ENCODE measurements around the gene ATP8B4. TPM values are rescaled to one million over a fixed set of nuclear protein-coding genes. Genes with fewer than 3 reads are reported as not detected.
"Not testable (repeated sequence)": the region's sequence is repeated elsewhere in the genome, so short reads cannot be mapped to it uniquely, and the experiment has no call there.

Gene ATP8B4
- total and polyA plus RNA-seq, 4 donors = 3.6 to 37.1 (median 6.3) TPM

DNA sequence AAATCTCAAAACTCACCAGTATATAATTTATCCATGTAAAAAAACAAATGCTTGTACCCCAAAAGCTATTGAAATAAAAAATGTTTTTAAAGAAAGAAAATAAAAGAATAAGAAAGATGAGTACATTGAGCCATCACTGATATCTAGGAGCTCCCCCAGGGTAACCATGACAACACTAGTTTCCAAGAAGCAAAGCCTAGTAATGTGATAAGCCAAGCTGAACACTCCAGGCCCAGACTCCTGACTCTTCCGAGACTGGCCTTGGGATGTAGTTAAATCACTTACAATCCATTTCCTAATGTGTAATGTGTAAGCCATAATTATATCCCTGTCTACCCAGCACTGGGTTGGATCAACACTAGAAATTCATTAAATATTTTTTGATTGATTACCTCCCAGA, 21.1 kb upstream of the ATP8B4 start:
- no CpG with 5 or more reads among the region's 1 CpG for WGBS (ENCODE audit: insufficient coverage)
- no peaks in the 10 kb centered on the region for H3K9me3 ChIP-seq (ENCODE audit: control insufficient read depth, insufficient read depth, low read length)

DNA sequence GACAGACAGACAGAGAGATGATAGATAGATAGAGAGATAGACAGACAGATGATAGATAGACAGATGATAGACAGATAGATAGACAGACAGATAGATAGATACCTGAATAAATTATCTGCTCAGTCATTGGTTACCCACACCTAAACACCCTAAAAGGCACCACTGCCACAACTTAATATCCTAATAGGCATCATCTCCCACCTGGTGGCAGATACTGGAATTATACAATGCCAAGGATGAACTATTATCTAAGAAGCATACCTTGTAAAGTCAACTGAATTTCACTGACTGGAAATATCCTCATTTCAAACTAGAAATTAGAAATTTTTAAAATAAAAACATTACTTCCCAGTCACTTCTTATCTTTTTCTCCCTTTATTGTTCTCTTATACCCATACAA, 19.4 kb upstream of the ATP8B4 start:
- Histone ChIP-seq H3K27ac (ENCODE audit: low read depth, low read length) (no peak overlapping the region), H3K4me3 (ENCODE audit: low read depth, low read length) (no peak overlapping the region), H3K4me1 (ENCODE audit: control insufficient read depth, insufficient read depth, low read length) (no peaks in the 10 kb centered on the region), H3K9me3 (ENCODE audit: control insufficient read depth, insufficient read depth, low read length) (no peaks in the 10 kb centered on the region), H3K27me3 (ENCODE audit: control insufficient read depth, insufficient read depth, low read length) (no peaks in the 10 kb centered on the region), H3K36me3 (ENCODE audit: control insufficient read depth, insufficient read depth, low read length) (no peaks in the 10 kb centered on the region)
- DNase-seq (ENCODE audit: low read depth in 4 of 6, low spot score in 6 of 6) = peak in 1 of 6 donors; percentile 32

More for the DNA sequence above, 21.1 kb upstream of the ATP8B4 start:
- peak in 2 of 6 donors; percentile 37 to 66 for DNase-seq (ENCODE audit: low read depth in 4 of 6, low spot score in 6 of 6)
- H3K4me1 ChIP-seq (ENCODE audit: control insufficient read depth, insufficient read depth, low read length) = no peaks in the 10 kb centered on the region
- no peaks in the 10 kb centered on the region for H3K36me3 ChIP-seq (ENCODE audit: control insufficient read depth, insufficient read depth, low read length)
- H3K27ac ChIP-seq (ENCODE audit: low read depth, low read length) = no peak overlapping the region
- H3K4me3 ChIP-seq (ENCODE audit: low read depth, low read length) = no peak overlapping the region
- no peaks in the 10 kb centered on the region for H3K27me3 ChIP-seq (ENCODE audit: control insufficient read depth, insufficient read depth, low read length)

GRCh38 chr15:50137893-50138292, 18.9 kb upstream of the ATP8B4 start:
- H3K4me3 ChIP-seq (ENCODE audit: low read depth, low read length) = no peak overlapping the region
- no peaks in the 10 kb centered on the region for H3K27me3 ChIP-seq (ENCODE audit: control insufficient read depth, insufficient read depth, low read length)
- no peaks in the 10 kb centered on the region for H3K4me1 ChIP-seq (ENCODE audit: control insufficient read depth, insufficient read depth, low read length)
- H3K9me3 ChIP-seq (ENCODE audit: control insufficient read depth, insufficient read depth, low read length) = no peaks in the 10 kb centered on the region
- no peaks in the 10 kb centered on the region for H3K36me3 ChIP-seq (ENCODE audit: control insufficient read depth, insufficient read depth, low read length)
- DNase-seq (ENCODE audit: low read depth in 4 of 6, low spot score in 6 of 6) = no peak
- H3K27ac ChIP-seq (ENCODE audit: low read depth, low read length) = no peak overlapping the region
- 100% methylated on average over 1 of the region's 2 CpGs for WGBS (ENCODE audit: insufficient coverage)

- no peak overlapping the region for H3K27ac ChIP-seq (ENCODE audit: low read depth, low read length)
- H3K9me3 ChIP-seq (ENCODE audit: control insufficient read depth, insufficient read depth, low read length) = no peaks in the 10 kb centered on the region
- H3K27me3 ChIP-seq (ENCODE audit: control insufficient read depth, insufficient read depth, low read length) = no peaks in the 10 kb centered on the region
- 90% methylated on average over 4 of the region's 7 CpGs for WGBS (ENCODE audit: insufficient coverage)
- DNase-seq (ENCODE audit: low read depth in 4 of 6, low spot score in 6 of 6) = no peak
- H3K36me3 ChIP-seq (ENCODE audit: control insufficient read depth, insufficient read depth, low read length) = no peaks in the 10 kb centered on the region
- H3K4me3 ChIP-seq (ENCODE audit: low read depth, low read length) = no peak overlapping the region
- H3K4me1 ChIP-seq (ENCODE audit: control insufficient read depth, insufficient read depth, low read length) = no peaks in the 10 kb centered on the region
Measured at GRCh38 chr15:50137330-50137761, 18.3 kb upstream of the ATP8B4 start.

DNA sequence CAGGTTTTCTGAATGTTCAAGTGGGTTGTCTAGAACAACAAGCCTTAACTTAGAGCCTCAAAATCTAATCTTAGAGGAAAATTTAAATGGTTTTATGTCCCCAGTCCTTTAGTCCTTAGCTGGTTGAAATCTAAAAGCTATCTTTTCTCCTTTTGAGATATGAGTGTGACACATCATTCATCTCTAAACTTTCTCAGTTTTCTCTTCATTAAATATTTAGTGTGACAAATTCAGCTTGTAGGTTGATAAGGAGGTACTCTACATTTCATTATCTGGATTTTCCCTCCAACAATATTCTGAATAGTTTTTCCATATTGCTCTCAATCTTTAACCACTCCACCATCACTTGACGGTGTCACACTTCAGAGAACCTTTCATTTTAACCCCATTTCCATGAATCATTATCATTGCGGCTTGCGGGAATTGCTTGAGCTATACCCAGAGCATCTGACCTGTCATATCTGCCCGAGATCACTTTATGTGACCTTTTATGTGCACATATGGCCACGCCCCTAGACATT, 16.1 kb upstream of the ATP8B4 start:
- 94% methylated on average over 5 of the region's 5 CpGs for WGBS (ENCODE audit: insufficient coverage)
- H3K27ac ChIP-seq (ENCODE audit: low read depth, low read length) = no peak overlapping the region

GRCh38 chr15:50134524-50135024, 15.5 kb upstream of the ATP8B4 start:
- no peak overlapping the region for H3K27ac ChIP-seq (ENCODE audit: low read depth, low read length)
- no peaks in the 10 kb centered on the region for H3K27me3 ChIP-seq (ENCODE audit: control insufficient read depth, insufficient read depth, low read length)
- H3K36me3 ChIP-seq (ENCODE audit: control insufficient read depth, insufficient read depth, low read length) = no peaks in the 10 kb centered on the region
- H3K9me3 ChIP-seq (ENCODE audit: control insufficient read depth, insufficient read depth, low read length) = no peaks in the 10 kb centered on the region
- WGBS (ENCODE audit: insufficient coverage) = 100% methylated on average over 1 of the region's 2 CpGs
- H3K4me3 ChIP-seq (ENCODE audit: low read depth, low read length) = no peak overlapping the region
- DNase-seq (ENCODE audit: low read depth in 4 of 6, low spot score in 6 of 6) = no peak
- H3K4me1 ChIP-seq (ENCODE audit: control insufficient read depth, insufficient read depth, low read length) = no peaks in the 10 kb centered on the region

More for the DNA sequence above, 16.1 kb upstream of the ATP8B4 start:
- no peak overlapping the region for H3K4me3 ChIP-seq (ENCODE audit: low read depth, low read length)
- no peaks in the 10 kb centered on the region for H3K27me3 ChIP-seq (ENCODE audit: control insufficient read depth, insufficient read depth, low read length)
- no peaks in the 10 kb centered on the region for H3K4me1 ChIP-seq (ENCODE audit: control insufficient read depth, insufficient read depth, low read length)
- H3K36me3 ChIP-seq (ENCODE audit: control insufficient read depth, insufficient read depth, low read length) = no peaks in the 10 kb centered on the region
- H3K9me3 ChIP-seq (ENCODE audit: control insufficient read depth, insufficient read depth, low read length) = no peaks in the 10 kb centered on the region
- no peak for DNase-seq (ENCODE audit: low read depth in 4 of 6, low spot score in 6 of 6)

DNA sequence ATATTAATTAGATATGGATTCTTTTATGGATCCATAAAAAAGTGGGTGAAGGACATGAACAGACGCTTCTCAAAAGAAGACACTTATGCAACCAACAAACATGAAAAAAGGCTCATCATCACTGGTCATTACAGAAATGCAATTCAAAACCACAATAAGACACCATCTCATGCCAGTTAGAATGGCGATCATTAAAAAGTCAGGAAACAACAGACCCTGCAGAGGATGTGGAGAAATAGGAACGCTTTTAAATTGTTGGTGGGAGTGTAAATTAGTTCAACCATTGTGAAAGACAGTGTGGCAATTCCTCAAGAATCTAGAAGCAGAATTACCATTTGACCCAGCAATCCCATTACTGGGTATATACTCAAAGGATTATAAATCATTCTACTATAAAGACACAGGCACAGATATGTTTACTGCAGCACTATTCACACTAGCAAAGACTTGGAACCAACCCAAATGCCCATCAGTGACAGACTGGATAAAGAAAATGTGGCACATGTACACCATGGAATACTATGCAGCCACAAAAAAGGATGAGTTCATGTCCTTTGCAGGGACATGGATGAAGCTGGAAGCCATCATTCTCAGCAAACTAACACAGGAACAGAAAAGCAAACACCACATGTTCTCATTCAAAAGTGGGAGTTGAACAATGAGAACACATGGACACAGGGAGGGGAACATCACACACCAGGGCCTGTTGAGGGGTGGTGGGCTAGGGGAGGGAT, 13.4 kb upstream of the ATP8B4 start:
- H3K4me3 ChIP-seq (ENCODE audit: low read depth, low read length); H3K9me3 ChIP-seq (ENCODE audit: control insufficient read depth, insufficient read depth, low read length); H3K4me1 ChIP-seq (ENCODE audit: control insufficient read depth, insufficient read depth, low read length); DNase-seq (ENCODE audit: low read depth in 4 of 6, low spot score in 6 of 6); H3K27ac ChIP-seq (ENCODE audit: low read depth, low read length); H3K36me3 ChIP-seq (ENCODE audit: control insufficient read depth, insufficient read depth, low read length); H3K27me3 ChIP-seq (ENCODE audit: control insufficient read depth, insufficient read depth, low read length): not testable (repeated sequence)
- WGBS (ENCODE audit: insufficient coverage) = no CpG with 5 or more reads among the region's 3 CpGs

DNA sequence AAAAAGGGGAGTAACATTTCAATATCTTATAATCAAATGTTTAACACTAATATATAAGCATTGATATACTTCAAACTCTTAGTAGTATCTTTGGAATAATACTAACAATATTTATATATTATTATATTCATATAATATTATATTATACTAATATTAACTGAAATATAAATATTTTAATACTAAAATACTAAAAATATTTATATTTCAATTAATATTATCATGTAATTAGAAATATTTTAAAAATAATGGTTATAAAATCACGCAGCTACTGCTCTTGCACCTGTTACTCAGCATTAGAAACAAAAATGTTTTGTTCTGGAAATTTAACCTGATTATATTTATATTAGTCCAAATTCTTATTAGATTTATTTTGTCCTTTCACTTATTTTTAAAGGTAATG, 12.6 kb upstream of the ATP8B4 start:
- Histone ChIP-seq H3K4me1 (ENCODE audit: control insufficient read depth, insufficient read depth, low read length) (no peaks in the 10 kb centered on the region), H3K36me3 (ENCODE audit: control insufficient read depth, insufficient read depth, low read length) (no peaks in the 10 kb centered on the region), H3K27me3 (ENCODE audit: control insufficient read depth, insufficient read depth, low read length) (no peaks in the 10 kb centered on the region), H3K27ac (ENCODE audit: low read depth, low read length) (no peak overlapping the region), H3K4me3 (ENCODE audit: low read depth, low read length) (no peak overlapping the region), H3K9me3 (ENCODE audit: control insufficient read depth, insufficient read depth, low read length) (no peaks in the 10 kb centered on the region)
- DNase-seq (ENCODE audit: low read depth in 4 of 6, low spot score in 6 of 6) = no peak
- no CpG with 5 or more reads among the region's 1 CpG for WGBS (ENCODE audit: insufficient coverage)

- Histone ChIP-seq H3K27me3 (ENCODE audit: control insufficient read depth, insufficient read depth, low read length) (no peaks in the 10 kb centered on the region), H3K4me3 (ENCODE audit: low read depth, low read length) (no peak overlapping the region), H3K27ac (ENCODE audit: low read depth, low read length) (no peak overlapping the region), H3K4me1 (ENCODE audit: control insufficient read depth, insufficient read depth, low read length) (no peaks in the 10 kb centered on the region), H3K36me3 (ENCODE audit: control insufficient read depth, insufficient read depth, low read length) (no peaks in the 10 kb centered on the region), H3K9me3 (ENCODE audit: control insufficient read depth, insufficient read depth, low read length) (no peaks in the 10 kb centered on the region)
- no peak for DNase-seq (ENCODE audit: low read depth in 4 of 6, low spot score in 6 of 6)
Measured at GRCh38 chr15:50128266-50128665, 9.2 kb upstream of the ATP8B4 start.

DNA sequence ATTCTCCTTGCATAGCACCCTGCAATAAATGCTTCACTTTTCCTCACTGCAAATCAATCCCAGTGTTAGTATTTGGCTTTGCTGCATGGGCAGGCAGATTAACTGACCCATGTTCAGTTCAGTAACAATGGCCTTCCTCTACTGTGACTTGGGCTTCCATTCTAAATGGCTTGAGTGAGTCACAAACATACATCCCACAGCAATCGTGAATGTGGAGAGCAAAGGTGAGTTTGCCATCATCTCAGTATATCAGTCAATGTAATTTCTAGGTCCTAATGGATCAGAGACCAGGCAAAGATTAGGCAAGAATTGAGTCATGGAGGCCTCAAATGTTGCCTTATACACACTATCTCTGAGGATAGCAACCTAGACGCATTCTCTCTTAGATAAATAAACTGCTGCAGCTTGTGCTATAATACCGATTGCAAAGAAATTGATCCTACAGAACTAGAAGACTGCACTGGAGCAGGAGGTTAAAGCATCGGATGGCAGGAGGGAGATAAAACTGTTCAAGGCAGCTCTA, 8.3 kb upstream of the ATP8B4 start:
- H3K4me3 ChIP-seq (ENCODE audit: low read depth, low read length) = no peak overlapping the region
- 100% methylated on average over 2 of the region's 4 CpGs for WGBS (ENCODE audit: insufficient coverage)
- H3K9me3 ChIP-seq (ENCODE audit: control insufficient read depth, insufficient read depth, low read length) = no peaks in the 10 kb centered on the region
- H3K27me3 ChIP-seq (ENCODE audit: control insufficient read depth, insufficient read depth, low read length) = no peaks in the 10 kb centered on the region
- no peak for DNase-seq (ENCODE audit: low read depth in 4 of 6, low spot score in 6 of 6)
- H3K36me3 ChIP-seq (ENCODE audit: control insufficient read depth, insufficient read depth, low read length) = no peaks in the 10 kb centered on the region
- H3K4me1 ChIP-seq (ENCODE audit: control insufficient read depth, insufficient read depth, low read length) = no peaks in the 10 kb centered on the region
- no peak overlapping the region for H3K27ac ChIP-seq (ENCODE audit: low read depth, low read length)

All from spinal cord (tissue), 10 donors.